ENCODE measurements around the gene UBE2E3.
"Not testable (repeated sequence)": the region's sequence is repeated elsewhere in the genome, so short reads cannot be mapped to it uniquely, and the experiment has no call there.

UBE2E3 gene

DNA sequence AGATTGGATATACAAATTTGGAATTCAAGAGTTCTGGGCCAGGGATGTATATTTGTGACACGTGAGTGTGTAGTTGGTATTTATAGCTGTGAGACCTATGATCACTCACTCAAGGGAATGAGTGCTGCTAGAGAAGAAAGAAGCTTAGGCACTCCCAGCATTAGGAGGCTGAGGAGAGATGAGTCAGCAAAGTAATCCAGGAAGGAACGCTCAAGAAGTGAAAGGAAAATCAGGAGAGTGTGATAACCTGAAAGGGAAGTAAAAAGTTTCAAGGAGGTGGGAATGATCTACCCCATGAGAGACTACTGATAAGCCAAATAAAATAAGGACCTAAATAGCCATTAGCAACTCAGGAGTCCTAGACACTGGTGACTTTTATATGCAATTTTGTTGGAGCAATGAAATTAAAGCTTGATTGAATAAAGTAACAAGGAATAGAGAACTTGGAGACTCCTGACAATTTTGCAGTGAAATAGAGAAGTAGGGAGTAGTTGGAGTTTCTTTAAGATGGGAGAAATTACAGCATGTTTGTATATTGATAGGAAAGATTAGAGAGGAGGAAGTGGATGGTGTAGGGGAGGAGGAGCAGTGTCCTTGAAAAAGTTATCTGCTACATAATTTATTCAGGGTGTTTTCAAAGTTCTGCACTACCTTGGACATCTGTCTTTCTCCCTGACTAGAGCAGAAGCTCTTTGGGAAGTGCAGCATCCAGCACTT lies 89.9 kb downstream of the UBE2E3 start:
- H3K27me3 ChIP-seq (ENCODE audit: control insufficient read depth in 5 of 5, insufficient read depth in 4 of 5, low read length in 5 of 5): no peaks in the 10 kb centered on the region
- H3K4me1 ChIP-seq (ENCODE audit: control insufficient read depth in 5 of 5, insufficient read depth in 5 of 5, low read length in 5 of 5): peaks cover 0 to 3% (median 0%) of the 10 kb centered on the region in 5 donors
- no peak overlapping the region for H3K9ac ChIP-seq (ENCODE audit: low read length in 5 of 5)
- no peak overlapping the region for H3K4me3 ChIP-seq (ENCODE audit: low read depth in 1 of 5, low read length in 5 of 5)
- H3K27ac ChIP-seq (ENCODE audit: low read depth, low read length): no peak overlapping the region
- no peaks in the 10 kb centered on the region for H3K9me3 ChIP-seq (ENCODE audit: control insufficient read depth in 5 of 5, low read length in 5 of 5)
- H3K36me3 ChIP-seq (ENCODE audit: control insufficient read depth in 5 of 5, insufficient read depth in 5 of 5, low read length in 5 of 5): peaks cover 0 to 3% (median 0%) of the 10 kb centered on the region in 5 donors

DNA sequence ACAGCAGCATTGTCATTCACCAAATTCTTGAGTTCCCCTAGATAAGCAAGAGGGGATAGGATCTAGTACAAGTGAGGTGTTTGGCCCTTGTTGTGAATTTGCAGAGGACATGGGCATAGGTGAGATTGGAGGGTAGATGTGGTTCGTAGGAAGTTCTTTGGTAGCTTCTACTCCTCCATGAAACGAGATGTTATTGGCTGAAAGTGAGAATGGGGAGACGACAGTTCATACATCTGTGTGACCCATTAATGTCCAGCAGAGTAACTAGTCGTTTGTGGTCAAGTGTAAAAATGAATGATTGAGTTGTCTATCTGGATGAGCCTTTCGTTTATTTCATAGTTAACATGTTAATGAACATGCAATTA lies 90.4 kb downstream of the UBE2E3 start:
- Histone ChIP-seq H3K9ac (ENCODE audit: low read length in 5 of 5) (no peak overlapping the region), H3K27me3 (ENCODE audit: control insufficient read depth in 5 of 5, insufficient read depth in 4 of 5, low read length in 5 of 5) (no peaks in the 10 kb centered on the region), H3K4me1 (ENCODE audit: control insufficient read depth in 5 of 5, insufficient read depth in 5 of 5, low read length in 5 of 5) (peaks cover 0 to 3% (median 0%) of the 10 kb centered on the region in 5 donors), H3K27ac (ENCODE audit: low read depth, low read length) (no peak overlapping the region), H3K36me3 (ENCODE audit: control insufficient read depth in 5 of 5, insufficient read depth in 5 of 5, low read length in 5 of 5) (peaks cover 0 to 3% (median 0%) of the 10 kb centered on the region in 5 donors), H3K9me3 (ENCODE audit: control insufficient read depth in 5 of 5, low read length in 5 of 5) (no peaks in the 10 kb centered on the region), H3K4me3 (ENCODE audit: low read depth in 1 of 5, low read length in 5 of 5) (no peak overlapping the region)

DNA sequence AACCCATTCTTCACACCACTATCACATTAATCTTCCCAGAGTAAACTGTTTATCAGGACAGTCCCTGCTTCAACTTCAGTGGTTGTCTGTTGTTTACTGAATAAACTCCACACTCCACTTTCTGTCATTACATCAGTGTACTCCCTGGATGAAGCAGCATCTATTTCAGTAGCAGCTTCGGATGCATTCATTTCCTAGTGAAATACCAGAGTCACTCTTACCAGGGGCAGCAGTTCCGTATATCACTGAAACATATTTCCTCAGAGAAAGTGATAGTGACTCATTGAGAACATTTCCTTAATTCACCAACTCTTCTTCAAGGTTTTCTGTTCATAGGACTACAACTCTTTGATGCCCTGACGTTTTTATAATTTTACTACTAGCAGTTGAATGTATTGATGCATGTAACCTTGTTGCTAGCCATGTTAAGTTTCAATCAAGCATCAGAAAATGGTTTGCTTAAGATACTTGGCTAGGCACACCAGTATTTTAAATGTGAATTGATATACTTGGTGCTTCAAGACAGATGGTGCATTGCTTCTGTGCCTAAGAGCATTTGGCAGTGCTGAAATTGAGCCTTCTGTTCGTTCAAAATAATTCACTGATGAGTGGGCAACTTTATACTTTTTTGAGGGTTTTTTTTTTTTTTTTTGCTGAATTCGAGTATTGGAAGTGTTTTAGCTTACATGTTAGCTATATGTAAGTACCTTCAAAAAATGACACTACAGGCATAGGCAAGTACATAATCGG lies 92.3 kb downstream of the UBE2E3 start:
- no peak overlapping the region for H3K4me3 ChIP-seq (ENCODE audit: low read depth in 1 of 5, low read length in 5 of 5)
- H3K9ac ChIP-seq (ENCODE audit: low read length in 5 of 5): no peak overlapping the region
- peaks cover 0 to 3% (median 0%) of the 10 kb centered on the region in 5 donors for H3K4me1 ChIP-seq (ENCODE audit: control insufficient read depth in 5 of 5, insufficient read depth in 5 of 5, low read length in 5 of 5)
- H3K27me3 ChIP-seq (ENCODE audit: control insufficient read depth in 5 of 5, insufficient read depth in 4 of 5, low read length in 5 of 5): no peaks in the 10 kb centered on the region
- H3K36me3 ChIP-seq (ENCODE audit: control insufficient read depth in 5 of 5, insufficient read depth in 5 of 5, low read length in 5 of 5): peaks cover 0 to 3% (median 0%) of the 10 kb centered on the region in 5 donors
- H3K27ac ChIP-seq (ENCODE audit: low read depth, low read length): no peak overlapping the region
- no peaks in the 10 kb centered on the region for H3K9me3 ChIP-seq (ENCODE audit: control insufficient read depth in 5 of 5, low read length in 5 of 5)

DNA sequence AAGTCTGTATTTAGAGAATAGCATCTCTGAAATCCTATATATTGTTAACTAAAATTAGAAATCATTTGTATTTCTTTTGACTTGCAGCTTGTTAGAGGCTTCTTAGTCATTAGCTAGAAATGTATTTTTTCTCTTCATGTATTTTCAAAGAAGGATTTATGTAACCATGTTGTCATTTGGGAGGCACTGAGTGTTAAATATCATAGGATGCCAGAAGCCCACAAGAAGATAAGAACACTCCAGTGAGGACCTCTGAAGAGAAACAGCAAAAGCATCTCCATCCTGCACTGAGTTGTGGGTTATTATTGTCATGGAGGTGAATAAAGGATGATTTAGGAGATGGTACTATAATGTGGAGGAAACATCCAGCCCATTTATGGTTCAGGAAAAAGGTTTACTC lies 93.5 kb downstream of the UBE2E3 start:
- no peak overlapping the region for H3K4me3 ChIP-seq (ENCODE audit: low read depth in 1 of 5, low read length in 5 of 5)

DNA sequence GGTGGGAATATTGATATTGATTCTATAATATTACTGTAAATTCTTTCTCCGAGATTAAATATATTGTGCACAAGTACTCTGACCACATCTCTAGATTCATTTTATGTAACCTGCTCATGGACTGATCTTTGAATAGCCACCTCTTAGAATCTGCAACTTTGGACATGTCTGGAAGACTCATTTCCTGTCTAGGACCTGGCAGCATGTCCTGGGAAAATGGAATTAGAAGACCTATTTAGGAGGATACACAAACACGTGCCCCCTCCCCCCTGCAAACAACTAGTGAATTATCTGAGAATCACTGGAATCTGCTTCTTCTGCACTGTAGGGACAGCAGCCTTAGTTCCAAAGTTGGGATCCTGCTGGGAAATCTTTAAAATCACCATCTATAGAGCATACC lies 94.1 kb downstream of the UBE2E3 start:
- peaks cover 0 to 3% (median 0%) of the 10 kb centered on the region in 5 donors for H3K36me3 ChIP-seq (ENCODE audit: control insufficient read depth in 5 of 5, insufficient read depth in 5 of 5, low read length in 5 of 5)
- no peak overlapping the region for H3K27ac ChIP-seq (ENCODE audit: low read depth, low read length)
- H3K27me3 ChIP-seq (ENCODE audit: control insufficient read depth in 5 of 5, insufficient read depth in 4 of 5, low read length in 5 of 5): no peaks in the 10 kb centered on the region
- H3K4me3 ChIP-seq (ENCODE audit: low read depth in 1 of 5, low read length in 5 of 5): no peak overlapping the region
- H3K9ac ChIP-seq (ENCODE audit: low read length in 5 of 5): no peak overlapping the region
- peaks cover 0 to 3% (median 0%) of the 10 kb centered on the region in 5 donors for H3K4me1 ChIP-seq (ENCODE audit: control insufficient read depth in 5 of 5, insufficient read depth in 5 of 5, low read length in 5 of 5)
- H3K9me3 ChIP-seq (ENCODE audit: control insufficient read depth in 5 of 5, low read length in 5 of 5): no peaks in the 10 kb centered on the region

More for the DNA sequence above, 93.5 kb downstream of the UBE2E3 start:
- Histone ChIP-seq H3K36me3 (ENCODE audit: control insufficient read depth in 5 of 5, insufficient read depth in 5 of 5, low read length in 5 of 5) (peaks cover 0 to 3% (median 0%) of the 10 kb centered on the region in 5 donors), H3K4me1 (ENCODE audit: control insufficient read depth in 5 of 5, insufficient read depth in 5 of 5, low read length in 5 of 5) (peaks cover 0 to 3% (median 0%) of the 10 kb centered on the region in 5 donors), H3K27me3 (ENCODE audit: control insufficient read depth in 5 of 5, insufficient read depth in 4 of 5, low read length in 5 of 5) (no peaks in the 10 kb centered on the region), H3K9me3 (ENCODE audit: control insufficient read depth in 5 of 5, low read length in 5 of 5) (no peaks in the 10 kb centered on the region), H3K9ac (ENCODE audit: low read length in 5 of 5) (no peak overlapping the region), H3K27ac (ENCODE audit: low read depth, low read length) (no peak overlapping the region)

DNA sequence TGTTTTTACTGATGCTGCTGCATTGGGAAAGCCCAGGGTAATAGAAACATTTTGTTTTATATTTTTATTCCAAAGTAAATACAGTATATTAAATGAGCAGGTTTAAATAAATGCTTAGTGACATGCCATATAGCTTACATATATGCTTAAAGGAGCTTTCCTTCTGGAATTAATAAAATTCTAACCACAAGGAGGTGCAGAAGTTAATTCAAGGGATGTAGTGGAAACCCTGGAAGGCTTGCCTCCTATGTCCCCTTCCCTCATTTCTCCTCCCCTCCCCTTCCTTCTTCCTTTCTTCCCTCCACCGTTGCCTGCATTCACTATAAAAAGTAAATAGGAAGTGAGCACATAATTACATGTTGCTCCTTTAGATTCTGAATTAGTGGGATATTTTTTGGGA lies 96.3 kb downstream of the UBE2E3 start:
- Histone ChIP-seq H3K9ac (ENCODE audit: low read length in 5 of 5) (no peak overlapping the region), H3K27me3 (ENCODE audit: control insufficient read depth in 5 of 5, insufficient read depth in 4 of 5, low read length in 5 of 5) (no peaks in the 10 kb centered on the region), H3K4me3 (ENCODE audit: low read depth in 1 of 5, low read length in 5 of 5) (no peak overlapping the region), H3K4me1 (ENCODE audit: control insufficient read depth in 5 of 5, insufficient read depth in 5 of 5, low read length in 5 of 5) (peaks cover 0 to 3% (median 0%) of the 10 kb centered on the region in 5 donors), H3K27ac (ENCODE audit: low read depth, low read length) (no peak overlapping the region), H3K36me3 (ENCODE audit: control insufficient read depth in 5 of 5, insufficient read depth in 5 of 5, low read length in 5 of 5) (peaks cover 0 to 3% (median 0%) of the 10 kb centered on the region in 5 donors), H3K9me3 (ENCODE audit: control insufficient read depth in 5 of 5, low read length in 5 of 5) (no peaks in the 10 kb centered on the region)

DNA sequence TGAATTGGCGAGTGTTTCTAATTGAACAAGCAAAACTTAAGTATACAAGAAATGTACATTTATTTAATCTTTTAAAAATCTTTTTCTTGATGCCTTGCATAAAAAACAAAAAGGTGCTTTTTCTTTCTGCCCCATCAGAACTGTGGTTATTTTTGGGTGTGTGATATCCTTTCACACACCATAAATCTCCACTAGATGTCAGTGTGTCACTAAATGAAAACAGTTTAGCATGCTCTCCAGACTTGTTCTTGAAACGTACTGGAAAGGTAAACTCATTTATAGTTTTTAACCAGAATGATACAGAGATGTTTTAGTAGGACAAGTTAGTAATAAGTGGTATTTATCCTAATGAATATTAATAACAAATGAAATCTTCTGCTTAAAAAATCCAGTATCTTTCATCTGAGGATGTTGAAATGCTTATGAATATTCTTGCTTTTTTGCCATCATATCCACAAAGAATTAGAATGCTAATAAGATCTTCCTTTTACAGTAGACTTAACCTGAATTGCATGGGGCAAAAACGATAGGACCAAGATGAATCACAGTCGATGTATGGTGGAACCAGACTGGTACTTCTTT lies 96.8 kb downstream of the UBE2E3 start:
- Histone ChIP-seq H3K4me3 (ENCODE audit: low read depth in 1 of 5, low read length in 5 of 5) (no peak overlapping the region), H3K9ac (ENCODE audit: low read length in 5 of 5) (no peak overlapping the region), H3K27ac (ENCODE audit: low read depth, low read length) (no peak overlapping the region), H3K9me3 (ENCODE audit: control insufficient read depth in 5 of 5, low read length in 5 of 5) (no peaks in the 10 kb centered on the region), H3K27me3 (ENCODE audit: control insufficient read depth in 5 of 5, insufficient read depth in 4 of 5, low read length in 5 of 5) (no peaks in the 10 kb centered on the region), H3K36me3 (ENCODE audit: control insufficient read depth in 5 of 5, insufficient read depth in 5 of 5, low read length in 5 of 5) (peaks cover 0 to 3% (median 0%) of the 10 kb centered on the region in 5 donors), H3K4me1 (ENCODE audit: control insufficient read depth in 5 of 5, insufficient read depth in 5 of 5, low read length in 5 of 5) (peaks cover 0 to 3% (median 0%) of the 10 kb centered on the region in 5 donors)

DNA sequence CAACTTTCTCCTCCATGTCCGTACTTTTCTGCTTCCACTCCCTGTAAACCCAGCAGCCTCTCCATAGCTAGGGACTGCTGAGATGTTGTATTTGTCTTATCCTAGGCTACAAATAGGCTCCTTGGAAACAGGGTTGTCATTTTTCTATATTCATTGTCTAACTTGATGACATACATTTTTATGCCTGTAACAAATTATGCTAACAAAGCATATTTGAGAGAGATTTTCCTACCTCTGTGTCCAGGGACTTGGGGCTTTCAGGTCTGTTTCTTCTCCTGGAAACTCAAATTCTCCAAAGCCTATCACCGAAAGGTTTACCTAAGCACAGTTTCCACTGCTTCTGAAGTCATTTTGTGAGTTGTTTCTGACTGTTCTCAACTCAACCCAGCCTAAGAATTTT lies 102.7 kb downstream of the UBE2E3 start:
- H3K36me3 ChIP-seq (ENCODE audit: control insufficient read depth in 5 of 5, insufficient read depth in 5 of 5, low read length in 5 of 5): no peaks in the 10 kb centered on the region
- no peaks in the 10 kb centered on the region for H3K27me3 ChIP-seq (ENCODE audit: control insufficient read depth in 5 of 5, insufficient read depth in 4 of 5, low read length in 5 of 5)
- no peaks in the 10 kb centered on the region for H3K9me3 ChIP-seq (ENCODE audit: control insufficient read depth in 5 of 5, low read length in 5 of 5)
- H3K27ac ChIP-seq (ENCODE audit: low read depth, low read length): no peak overlapping the region
- H3K9ac ChIP-seq (ENCODE audit: low read length in 5 of 5): no peak overlapping the region
- no peak overlapping the region for H3K4me3 ChIP-seq (ENCODE audit: low read depth in 1 of 5, low read length in 5 of 5)
- no peaks in the 10 kb centered on the region for H3K4me1 ChIP-seq (ENCODE audit: control insufficient read depth in 5 of 5, insufficient read depth in 5 of 5, low read length in 5 of 5)

DNA sequence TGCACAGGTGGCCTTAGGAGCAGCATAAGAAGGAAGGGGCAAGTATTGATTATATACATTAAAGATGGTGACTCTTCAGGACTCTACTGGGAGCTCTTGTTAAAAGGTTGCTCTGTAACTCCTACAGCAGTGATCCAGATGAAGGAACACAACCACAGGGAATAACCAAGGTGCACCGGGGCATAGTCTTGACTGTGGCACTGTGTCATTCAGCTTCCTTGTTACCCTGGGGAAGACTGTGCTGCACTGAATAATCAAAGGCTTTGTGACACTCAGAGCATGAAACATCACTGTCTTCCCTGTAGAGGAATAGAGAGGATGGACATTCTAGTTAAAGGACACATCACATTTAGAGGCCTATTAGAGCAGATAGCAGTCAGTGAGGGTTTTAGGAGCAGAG lies 105.3 kb downstream of the UBE2E3 start:
- H3K27me3 ChIP-seq (ENCODE audit: control insufficient read depth in 5 of 5, insufficient read depth in 4 of 5, low read length in 5 of 5): no peaks in the 10 kb centered on the region
- no peaks in the 10 kb centered on the region for H3K4me1 ChIP-seq (ENCODE audit: control insufficient read depth in 5 of 5, insufficient read depth in 5 of 5, low read length in 5 of 5)
- H3K27ac ChIP-seq (ENCODE audit: low read depth, low read length): no peak overlapping the region
- H3K9me3 ChIP-seq (ENCODE audit: control insufficient read depth in 5 of 5, low read length in 5 of 5): no peaks in the 10 kb centered on the region
- H3K9ac ChIP-seq (ENCODE audit: low read length in 5 of 5): no peak overlapping the region
- no peak overlapping the region for H3K4me3 ChIP-seq (ENCODE audit: low read depth in 1 of 5, low read length in 5 of 5)
- H3K36me3 ChIP-seq (ENCODE audit: control insufficient read depth in 5 of 5, insufficient read depth in 5 of 5, low read length in 5 of 5): no peaks in the 10 kb centered on the region

DNA sequence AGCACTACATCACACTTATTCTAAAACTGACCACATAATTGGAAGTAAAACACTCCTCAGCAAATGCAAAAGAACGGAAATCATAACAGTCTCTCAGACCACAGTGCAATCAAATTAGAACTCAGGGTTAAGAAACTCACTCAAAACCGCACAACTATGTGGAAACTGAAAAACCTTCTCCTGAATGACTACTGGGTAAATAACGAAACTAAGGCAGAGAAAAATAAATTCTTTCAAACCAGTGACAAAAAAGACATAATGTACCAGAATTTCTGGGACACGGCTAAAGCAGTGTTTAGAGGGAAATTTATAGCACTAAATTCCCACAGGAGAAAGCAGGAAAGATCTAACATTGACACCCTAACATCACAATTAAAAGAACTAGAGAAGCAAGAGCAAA lies 111.5 kb downstream of the UBE2E3 start:
- not testable (repeated sequence) for H3K9ac ChIP-seq (ENCODE audit: low read length in 5 of 5); H3K9me3 ChIP-seq (ENCODE audit: control insufficient read depth in 5 of 5, low read length in 5 of 5); H3K27me3 ChIP-seq (ENCODE audit: control insufficient read depth in 5 of 5, insufficient read depth in 4 of 5, low read length in 5 of 5); H3K4me3 ChIP-seq (ENCODE audit: low read depth in 1 of 5, low read length in 5 of 5); H3K36me3 ChIP-seq (ENCODE audit: control insufficient read depth in 5 of 5, insufficient read depth in 5 of 5, low read length in 5 of 5); H3K27ac ChIP-seq (ENCODE audit: low read depth, low read length)
- H3K4me1 ChIP-seq (ENCODE audit: control insufficient read depth in 5 of 5, insufficient read depth in 5 of 5, low read length in 5 of 5): peaks cover 0 to 12% (median 6%) of the 10 kb centered on the region in 5 donors

Measured in subcutaneous abdominal adipose tissue (tissue), 5 donors.